ENCODE results near the gene NR2F1-AS1.
A peak's percentile ranks its signal among the peaks of the same experiment; 100 is the strongest.
"Not testable (repeated sequence)": the region's sequence is repeated elsewhere in the genome, so short reads cannot be mapped to it uniquely, and the experiment has no call there.

Gene NR2F1-AS1

GRCh38 chr5:93512799-93513198 is 68.2 kb downstream of the NR2F1-AS1 start:
- DNase-seq = no peak

GRCh38 chr5:93511445-93511844 is 69.6 kb downstream of the NR2F1-AS1 start:
- no peak for DNase-seq

- DNase-seq = no peak
Observed at GRCh38 chr5:93510626-93511380, 70.2 kb downstream of the NR2F1-AS1 start.

GRCh38 chr5:93505553-93505952 is 75.5 kb downstream of the NR2F1-AS1 start:
- DNase-seq = not testable (repeated sequence)

GRCh38 chr5:93503598-93504067 is 77.4 kb downstream of the NR2F1-AS1 start:
- no peak for DNase-seq

- DNase-seq = no peak
Observed at GRCh38 chr5:93497096-93497495, 83.9 kb downstream of the NR2F1-AS1 start.

- no peak for DNase-seq
Observed at GRCh38 chr5:93479982-93480509, 101.0 kb downstream of the NR2F1-AS1 start.

- no peak for DNase-seq
Observed at GRCh38 chr5:93477816-93478215, 103.2 kb downstream of the NR2F1-AS1 start.

GRCh38 chr5:93476251-93476742 is 104.7 kb downstream of the NR2F1-AS1 start:
- DNase-seq = peak; percentile 17

- DNase-seq = no peak
Observed at GRCh38 chr5:93462916-93463315, 118.1 kb downstream of the NR2F1-AS1 start.

- no peak for DNase-seq
Observed at GRCh38 chr5:93461756-93462155, 119.3 kb downstream of the NR2F1-AS1 start.

- DNase-seq = no peak
Observed at GRCh38 chr5:93460286-93460685, 120.7 kb downstream of the NR2F1-AS1 start.

- not testable (repeated sequence) for DNase-seq
Observed at GRCh38 chr5:93456796-93457195, 124.2 kb downstream of the NR2F1-AS1 start.

- no peak for DNase-seq
Observed at GRCh38 chr5:93454896-93455295, 126.1 kb downstream of the NR2F1-AS1 start.

- DNase-seq = no peak
Observed at GRCh38 chr5:93452255-93452654, 128.8 kb downstream of the NR2F1-AS1 start.

GRCh38 chr5:93438124-93438523 is 142.9 kb downstream of the NR2F1-AS1 start:
- DNase-seq = no peak

GRCh38 chr5:93436083-93436482 is 144.9 kb downstream of the NR2F1-AS1 start:
- DNase-seq = no peak

- DNase-seq = no peak
Observed at GRCh38 chr5:93433422-93433821, 147.6 kb downstream of the NR2F1-AS1 start.

- DNase-seq = no peak
Observed at GRCh38 chr5:93431250-93431649, 149.8 kb downstream of the NR2F1-AS1 start.

GRCh38 chr5:93430673-93431199 is 150.3 kb downstream of the NR2F1-AS1 start:
- no peak for DNase-seq

- DNase-seq = no peak
Observed at GRCh38 chr5:93430118-93430517, 150.9 kb downstream of the NR2F1-AS1 start.

GRCh38 chr5:93428868-93429267 is 152.2 kb downstream of the NR2F1-AS1 start:
- no peak for DNase-seq

GRCh38 chr5:93427316-93427715 is 153.7 kb downstream of the NR2F1-AS1 start:
- DNase-seq = no peak

GRCh38 chr5:93425096-93425495 is 155.9 kb downstream of the NR2F1-AS1 start:
- no peak for DNase-seq
